IMR-90 (cell line): ENCODE measurements around the gene FALEC.

Experiments
- BHLHE40 ChIP-seq: fragments of 150-350 bp; IDR thresholded peaks from 2 replicates; pipeline ENCODE4 v1.6.1; 2016; ENCODE audit warnings: mild to moderate bottlenecking, low read depth, low read length
- CEBPB ChIP-seq: IDR thresholded peaks from 2 replicates; pipeline ENCODE4 v1.6.1; 2012; ENCODE audit warnings: low read depth, low read length, improper control_type of control experiment
- CHD1 ChIP-seq: IDR thresholded peaks from 2 replicates; pipeline ENCODE4 v1.6.1; 2012; ENCODE audit warnings: low read depth, low read length, improper control_type of control experiment
- CTCF ChIP-seq: conservative IDR thresholded peaks from 2 replicates; pipeline ENCODE4 v1.5.1; 2012; ENCODE audit warnings: mild to moderate bottlenecking, low read depth, low read length, improper control_type of control experiment
- ELK1 ChIP-seq: fragments of 150-350 bp; IDR thresholded peaks from 2 replicates; pipeline ENCODE4 v1.6.1; 2016; ENCODE audit warnings: low read depth, mild to moderate bottlenecking, low read length, moderate library complexity, borderline replicate concordance
- FOS ChIP-seq: fragments of 150-350 bp; IDR thresholded peaks from 2 replicates; pipeline ENCODE4 v1.6.1; 2016; ENCODE audit warnings: low read depth, low read length
- MAFK ChIP-seq: IDR thresholded peaks from 2 replicates; pipeline ENCODE4 v1.6.1; 2012; ENCODE audit warnings: low read depth, low read length, improper control_type of control experiment
- MXI1 ChIP-seq: IDR thresholded peaks from 2 replicates; pipeline ENCODE4 v1.6.1; 2012; ENCODE audit warnings: low read depth, mild to moderate bottlenecking, low read length, moderate library complexity, borderline replicate concordance
- POLR2A ChIP-seq: IDR thresholded peaks from 2 replicates; pipeline ENCODE4 v1.6.1; 2012; ENCODE audit warnings: mild to moderate bottlenecking, low read depth, low read length
- RAD21 ChIP-seq: IDR thresholded peaks from 2 replicates; pipeline ENCODE4 v1.6.1; 2012; ENCODE audit warnings: low read length, improper control_type of control experiment
- RCOR1 ChIP-seq: IDR thresholded peaks from 2 replicates; pipeline ENCODE4 v1.6.1; 2012; ENCODE audit warnings: mild to moderate bottlenecking, low read length, improper control_type of control experiment; ENCODE audit not compliant: insufficient replicate concordance
- RFX5 ChIP-seq: IDR thresholded peaks from 2 replicates; pipeline ENCODE4 v1.8.0; 2012; ENCODE audit warnings: low read depth, mild to moderate bottlenecking, low read length, moderate library complexity
- SMC3 ChIP-seq: fragments of 150-350 bp; IDR thresholded peaks from 2 replicates; pipeline ENCODE4 v1.6.1; 2016; ENCODE audit warnings: low read depth, mild to moderate bottlenecking, antibody characterized with exemption, low read length, moderate library complexity
- USF2 ChIP-seq: fragments of 150-350 bp; IDR thresholded peaks from 2 replicates; pipeline ENCODE4 v1.6.1; 2017; ENCODE audit warnings: mild to moderate bottlenecking, antibody characterized with exemption, low read length, low read depth

GRCh38 chr1:150529017-150529416 lies 13.5 kb downstream of the FALEC start:
- TF ChIP-seq CTCF (no peak), MXI1 (no peak), POLR2A (no peak), SMC3 (no peak), USF2 (no peak), MAFK (no peak), RAD21 (no peak), FOS (no peak), RFX5 (no peak), BHLHE40 (no peak), CEBPB (no peak), RCOR1 (no peak), ELK1 (no peak), CHD1 (no peak)
